GM23338 (cell line): ENCODE results near the gene DFFA.

Experiments used
- CREB1 ChIP-seq: fragments of 250-450 bp; sonication (Bioruptor Pico); IDR thresholded peaks from 2 replicates; pipeline ENCODE4 v1.5.0; 2020; ENCODE audit warnings: low read depth, mild to moderate bottlenecking, moderate library complexity
- CTCF ChIP-seq, 2 experiments: fragments of 200-600 bp in 1 of 2; sonication (generic) in 1 of 2; conservative IDR thresholded peaks; 2 replicates each; pipeline versions ENCODE4 v1.5.1 to v1.6.1; 2016 to 2017; ENCODE audit warnings: antibody characterized with exemption in 2 of 2, low read depth in 2 of 2, mild to moderate bottlenecking in 2 of 2, moderate library complexity in 1 of 2
- ETS1 ChIP-seq: IDR thresholded peaks from 2 replicates; pipeline ENCODE4 v1.6.1; 2016; ENCODE audit warnings: antibody characterized with exemption
- EZH2 ChIP-seq: fragments of 200-600 bp; sonication (generic); IDR thresholded peaks from one replicate; pipeline ENCODE4 v1.8.0; 2017; ENCODE audit warnings: antibody characterized with exemption, mild to moderate bottlenecking, low read depth; ENCODE audit not compliant: unreplicated experiment
- EZH2phosphoT487 ChIP-seq: fragments of 200-600 bp; sonication (generic); IDR thresholded peaks from one replicate; pipeline ENCODE4 v1.8.1; 2018; ENCODE audit warnings: antibody characterized with exemption; ENCODE audit not compliant: unreplicated experiment
- JUNB ChIP-seq: IDR thresholded peaks from one replicate; pipeline ENCODE4 v1.6.1; 2016; ENCODE audit warnings: antibody characterized with exemption; ENCODE audit not compliant: unreplicated experiment
- POLR2AphosphoS5 ChIP-seq: IDR thresholded peaks from 2 replicates; pipeline ENCODE4 v1.6.1; 2016; ENCODE audit warnings: antibody characterized with exemption, low read depth
- REST ChIP-seq: IDR thresholded peaks from one replicate; pipeline ENCODE4 v1.6.1; 2018; ENCODE audit warnings: antibody characterized with exemption; ENCODE audit not compliant: unreplicated experiment
- ZNF462 ChIP-seq: fragments of 250-450 bp; sonication (Bioruptor Pico); IDR thresholded peaks from 2 replicates; pipeline ENCODE4 v1.5.0; 2020; ENCODE audit warnings: mild to moderate bottlenecking, moderate library complexity

- TF ChIP-seq CTCF (conservative IDR thresholded peaks at IDR 0.05; ENCODE audit: low read depth in 2 of 2) = no peak
- TF ChIP-seq EZH2 = no peak
- no peak for TF ChIP-seq REST
- TF ChIP-seq EZH2phosphoT487 = no peak
- TF ChIP-seq POLR2AphosphoS5 = no peak
- no peak for TF ChIP-seq ETS1
- no peak for TF ChIP-seq ZNF462 (CRISPR knock-in tag)
- TF ChIP-seq JUNB = no peak
- no peak for TF ChIP-seq CREB1 (CRISPR knock-in tag)
These were observed 714 bp downstream of the DFFA start for GRCh38 chr1:10471411-10472219.
